NCI-H2171 (cell line): ENCODE measurements around the gene NLN.
"Not testable (repeated sequence)": the region's sequence is repeated elsewhere in the genome, so short reads cannot be mapped to it uniquely, and the experiment has no call there.

ENCODE experiments used
- DNase-seq: peaks from one replicate; lab custom pipeline; 2025; lab: John Stamatoyannopoulos, UW

Gene NLN

DNA sequence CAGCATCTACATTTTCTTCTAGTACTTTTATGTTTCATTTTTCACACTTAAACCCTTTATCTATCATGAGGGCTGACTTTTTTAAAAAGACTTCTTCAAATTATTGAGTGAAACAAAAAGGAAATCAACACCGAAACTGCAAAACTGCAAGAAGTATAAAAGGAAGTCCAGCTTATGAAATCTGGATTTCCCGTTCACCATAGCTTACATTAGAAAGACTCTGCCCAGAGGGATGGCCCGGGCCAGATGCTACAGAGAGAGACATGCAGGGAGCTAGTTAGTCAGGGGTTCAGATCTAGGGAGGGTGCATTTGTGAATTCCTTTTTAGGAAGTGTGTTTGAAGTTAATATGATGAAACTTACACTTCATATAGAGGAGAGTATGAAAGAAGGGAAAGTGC, 10.0 kb downstream of the NLN start:
- not testable (repeated sequence) for DNase-seq

DNA sequence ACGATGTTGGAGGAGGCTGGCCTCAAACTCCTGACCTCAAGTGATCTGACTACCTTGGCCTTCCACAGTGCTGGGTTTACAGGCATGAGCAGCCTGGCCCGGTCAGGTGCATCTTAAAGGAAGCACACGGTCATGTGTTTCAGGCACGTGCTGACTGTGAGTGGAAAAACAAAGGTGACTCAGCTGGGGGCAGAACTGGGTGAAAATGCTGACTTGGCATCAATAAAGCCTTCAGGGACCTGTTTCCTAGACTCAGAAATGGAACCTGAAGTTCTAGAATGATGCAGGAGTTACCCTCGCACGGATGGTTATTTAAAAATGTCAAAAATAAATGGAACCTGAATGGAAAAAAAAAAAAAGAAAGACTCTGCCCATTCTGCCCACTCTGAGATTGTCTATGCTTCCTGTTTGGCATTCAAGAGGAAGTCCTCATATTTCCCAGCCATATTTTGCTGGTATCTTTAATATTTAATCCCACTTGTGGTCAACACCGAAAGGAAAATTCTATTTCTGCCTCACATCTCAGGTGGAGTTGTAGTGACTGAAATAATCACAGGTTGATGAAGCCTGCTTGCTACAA, 12.3 kb downstream of the NLN start:
- not testable (repeated sequence) for DNase-seq

DNA sequence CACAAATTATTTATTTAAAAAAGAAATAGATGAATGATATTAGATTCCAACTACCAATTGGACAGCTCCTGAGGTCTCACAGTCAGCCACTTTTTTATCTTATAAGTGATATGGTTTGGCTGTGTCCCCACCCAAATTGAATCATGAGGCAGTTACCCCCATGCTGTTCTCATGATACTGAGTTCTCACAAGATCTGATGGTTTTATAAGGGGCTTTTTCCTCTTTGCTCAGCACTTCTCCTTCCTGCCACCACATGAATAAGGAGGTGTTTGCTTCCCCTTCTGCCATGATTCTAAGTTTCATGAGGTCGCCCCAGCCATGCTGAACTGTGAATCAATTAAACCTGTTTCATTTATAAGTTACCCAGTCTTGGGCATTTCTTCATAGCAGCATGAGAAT, 12.9 kb downstream of the NLN start:
- DNase-seq, result no peak

DNA sequence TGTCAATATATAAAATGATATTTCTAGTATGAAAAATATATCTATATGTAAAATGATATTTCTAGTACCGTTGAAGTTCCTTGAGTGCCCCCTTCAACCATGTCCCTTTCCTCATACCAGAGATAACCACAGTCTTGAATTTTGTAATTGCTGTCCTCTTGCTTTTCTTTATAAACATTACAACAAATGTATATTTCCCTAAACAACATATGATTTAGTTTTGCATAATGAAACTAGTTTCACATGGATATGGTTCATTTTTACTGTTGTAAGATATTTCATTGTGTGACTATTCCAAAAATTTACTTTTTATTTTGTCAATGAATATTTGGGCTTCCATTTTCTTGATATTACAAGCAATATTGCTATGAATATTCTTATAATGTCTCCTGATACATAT, 14.0 kb downstream of the NLN start:
- no peak for DNase-seq

DNA sequence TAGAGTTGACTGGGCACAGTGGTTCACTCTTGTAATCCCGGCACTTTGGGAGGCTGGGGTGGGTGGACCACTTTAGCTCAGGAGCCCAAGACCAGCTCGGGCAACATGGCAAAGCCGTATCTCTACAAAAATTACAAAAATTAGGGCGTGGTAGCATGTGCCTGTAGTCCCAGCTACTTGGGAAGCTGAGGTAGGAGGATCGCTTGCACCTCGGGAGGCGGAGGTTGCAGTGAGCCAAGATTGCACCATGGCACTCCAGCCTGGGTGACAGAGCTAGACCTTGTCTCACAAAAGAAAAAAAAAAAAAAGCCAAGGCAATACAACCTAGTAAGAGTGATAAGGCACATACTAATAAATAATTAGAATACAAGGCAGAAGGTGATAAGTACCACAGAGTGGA, 15.8 kb downstream of the NLN start:
- DNase-seq, result no peak

DNA sequence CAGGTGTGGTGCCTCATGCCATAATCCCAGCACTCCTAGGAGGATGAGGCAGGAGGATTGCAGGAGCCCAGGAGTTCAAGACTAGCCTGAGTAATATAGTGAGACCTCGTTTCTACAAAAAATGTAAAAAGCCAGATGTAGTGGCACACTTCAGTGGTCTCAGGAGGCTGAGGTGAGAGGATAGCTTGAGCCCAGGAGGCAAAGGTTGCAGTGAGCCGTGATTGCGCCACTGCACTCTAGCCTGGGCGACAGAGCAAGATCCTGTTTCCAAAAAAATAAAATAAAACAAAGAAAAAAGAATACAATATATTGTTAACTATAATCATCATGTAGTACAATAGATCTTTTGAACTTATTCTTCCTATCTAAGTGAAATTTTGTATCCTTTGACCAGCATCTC, 16.3 kb downstream of the NLN start:
- no peak for DNase-seq

DNA sequence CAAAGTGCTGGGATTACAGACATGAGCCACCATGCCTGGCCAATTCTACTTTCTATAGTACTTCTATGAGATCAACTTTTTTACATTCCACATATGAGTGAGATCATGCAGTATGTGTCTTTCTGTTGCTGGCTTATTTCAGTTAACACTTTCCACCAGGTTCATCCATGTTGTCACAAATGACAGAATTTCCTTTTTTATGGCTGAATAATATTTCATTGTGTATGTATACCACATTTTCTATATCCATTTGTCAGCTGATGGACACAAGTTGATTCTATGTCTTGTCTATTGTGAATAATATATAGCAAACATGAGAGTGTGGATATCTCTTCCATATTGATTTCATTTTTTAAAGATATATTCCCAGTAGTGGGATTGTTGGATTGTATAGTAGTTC, 17.2 kb downstream of the NLN start:
- no peak for DNase-seq

DNA sequence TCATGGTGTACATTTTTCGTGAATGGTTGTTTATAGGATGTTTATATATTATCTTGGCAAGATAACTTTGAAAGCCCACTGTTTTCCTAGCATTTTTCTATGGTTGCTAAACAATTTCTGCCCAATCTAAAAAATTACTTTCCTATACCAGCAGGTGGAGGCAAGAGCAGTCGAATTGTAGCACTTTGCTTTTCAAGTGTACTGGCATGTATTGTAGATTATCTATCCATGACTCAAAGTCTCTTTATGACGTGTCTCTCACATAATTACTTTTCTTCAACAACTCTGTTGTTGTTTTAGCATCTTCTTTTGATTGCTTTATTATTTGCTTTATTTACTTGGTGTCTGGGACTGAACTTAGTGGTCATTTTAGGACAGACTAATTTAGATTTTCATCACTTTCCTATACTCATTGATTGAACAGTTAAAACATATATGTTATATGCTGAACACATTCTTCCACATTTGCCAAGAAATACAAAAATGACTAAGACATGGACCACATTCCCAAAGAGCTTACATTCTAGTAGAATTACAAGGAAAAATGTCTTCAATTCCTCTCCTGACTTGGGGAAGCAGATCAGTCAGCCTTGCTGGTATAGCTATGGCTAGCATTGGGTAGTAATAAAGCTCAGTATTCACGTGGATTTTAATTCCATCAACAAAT, 20.7 kb downstream of the NLN start:
- DNase-seq, result no peak

DNA sequence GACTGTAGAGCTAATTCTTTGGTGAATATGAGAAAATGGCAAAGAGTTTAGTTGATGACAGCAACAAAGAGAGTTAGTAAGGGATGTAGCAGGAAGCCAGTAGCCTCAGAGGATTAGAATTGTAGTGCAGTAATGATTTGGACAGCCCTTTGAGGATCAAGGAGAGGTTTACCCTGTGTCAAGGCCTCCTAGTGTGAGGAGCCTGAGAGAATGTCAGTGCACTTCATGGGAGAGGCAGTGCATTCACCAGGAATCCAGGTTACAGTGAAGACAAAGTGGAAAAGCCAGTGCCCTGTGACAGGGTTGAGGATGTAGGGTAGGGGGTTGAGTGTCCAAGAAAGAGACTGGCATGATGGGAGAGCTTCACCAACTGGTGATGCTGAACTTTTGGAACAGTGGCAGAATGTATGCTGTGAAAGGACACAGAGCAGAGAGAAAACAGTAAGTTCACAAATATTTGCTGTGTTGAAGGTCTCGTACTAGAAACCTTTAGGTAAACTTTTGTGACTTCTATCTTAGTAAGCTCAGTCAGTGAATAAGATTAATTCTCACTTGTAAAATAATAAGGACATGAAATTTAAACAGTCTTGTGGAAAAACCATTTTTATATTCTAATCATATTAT, 27.3 kb downstream of the NLN start:
- no peak for DNase-seq

DNA sequence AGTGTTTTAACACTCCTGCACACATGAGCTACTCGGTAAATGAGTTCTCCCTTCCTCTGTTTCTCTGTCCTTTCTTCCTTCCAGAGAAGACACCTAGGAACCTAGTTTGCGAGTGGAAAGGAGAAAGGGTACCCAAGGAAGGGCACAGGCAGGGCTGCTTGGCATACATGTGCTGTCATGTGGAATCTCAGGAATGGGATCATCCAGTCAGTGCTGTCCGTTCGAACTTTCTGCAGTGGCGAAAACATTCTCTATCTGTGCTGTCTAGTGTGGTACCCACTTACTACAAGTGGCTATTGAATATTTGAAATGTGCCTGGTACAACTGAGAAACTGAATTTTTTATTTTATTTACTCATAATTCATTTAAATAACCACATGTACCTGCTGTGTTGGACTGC, 28.0 kb downstream of the NLN start:
- DNase-seq, result no peak

DNA sequence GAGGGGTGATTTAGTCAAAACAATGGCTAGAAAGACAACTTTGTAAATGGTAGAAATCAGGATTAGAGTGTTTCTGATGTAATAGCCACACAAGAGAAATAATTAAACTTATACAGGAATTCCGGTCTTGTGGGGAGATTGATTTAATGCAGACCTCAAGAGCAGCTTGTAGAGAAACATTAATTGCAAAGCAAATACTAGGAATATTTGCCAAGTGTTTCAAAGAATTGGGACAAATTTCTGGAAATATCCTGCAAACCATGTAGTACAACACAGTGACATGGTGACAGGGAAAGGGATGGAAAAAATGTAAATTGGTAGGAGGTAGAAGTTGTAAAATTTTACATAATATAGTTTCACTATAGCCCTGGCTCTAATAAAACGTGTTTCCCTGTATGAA, 28.9 kb downstream of the NLN start:
- DNase-seq, result no peak

DNA sequence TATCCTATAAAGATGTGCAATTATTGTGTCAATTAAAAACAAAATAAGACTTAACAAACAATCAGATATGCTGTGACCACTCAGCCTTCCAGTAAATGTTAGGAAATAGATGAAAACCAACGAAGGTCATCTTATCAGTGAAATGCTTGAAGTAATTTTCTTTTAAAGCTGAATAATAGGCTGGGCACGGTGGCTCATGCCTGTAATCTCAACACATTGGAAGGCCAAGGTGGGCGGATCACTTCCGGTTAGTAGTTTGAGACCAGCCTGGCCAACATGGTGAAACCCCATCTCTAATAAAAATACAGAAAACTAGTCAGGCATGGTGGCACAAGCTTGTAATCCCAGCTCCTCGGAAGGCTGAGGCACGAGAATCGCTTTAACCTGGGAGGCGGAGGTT, 31.2 kb downstream of the NLN start:
- no peak for DNase-seq

DNA sequence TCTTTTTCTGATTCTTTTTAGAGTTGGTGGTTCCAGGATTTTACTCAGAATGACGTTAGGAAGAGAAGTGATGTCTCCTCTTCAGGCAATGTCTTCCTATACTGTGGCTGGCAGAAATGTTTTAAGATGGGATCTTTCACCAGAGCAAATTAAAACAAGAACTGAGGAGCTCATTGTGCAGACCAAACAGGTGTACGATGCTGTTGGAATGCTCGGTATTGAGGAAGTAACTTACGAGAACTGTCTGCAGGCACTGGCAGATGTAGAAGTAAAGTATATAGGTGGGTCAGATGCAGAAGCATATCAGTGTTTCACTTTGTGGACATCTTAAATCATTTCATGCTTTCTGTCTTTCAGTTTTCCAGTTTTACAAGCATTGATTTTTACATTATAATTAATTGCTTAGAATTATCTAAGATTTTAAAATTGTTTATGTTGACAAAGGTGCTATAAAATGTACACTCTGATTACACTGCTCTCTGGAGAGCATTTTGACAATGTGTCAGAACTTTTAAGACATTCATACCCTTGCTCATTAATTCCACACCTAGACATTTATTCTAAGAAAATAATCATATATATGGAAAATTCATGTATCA, 36.6 kb downstream of the NLN start:
- no peak for DNase-seq

DNA sequence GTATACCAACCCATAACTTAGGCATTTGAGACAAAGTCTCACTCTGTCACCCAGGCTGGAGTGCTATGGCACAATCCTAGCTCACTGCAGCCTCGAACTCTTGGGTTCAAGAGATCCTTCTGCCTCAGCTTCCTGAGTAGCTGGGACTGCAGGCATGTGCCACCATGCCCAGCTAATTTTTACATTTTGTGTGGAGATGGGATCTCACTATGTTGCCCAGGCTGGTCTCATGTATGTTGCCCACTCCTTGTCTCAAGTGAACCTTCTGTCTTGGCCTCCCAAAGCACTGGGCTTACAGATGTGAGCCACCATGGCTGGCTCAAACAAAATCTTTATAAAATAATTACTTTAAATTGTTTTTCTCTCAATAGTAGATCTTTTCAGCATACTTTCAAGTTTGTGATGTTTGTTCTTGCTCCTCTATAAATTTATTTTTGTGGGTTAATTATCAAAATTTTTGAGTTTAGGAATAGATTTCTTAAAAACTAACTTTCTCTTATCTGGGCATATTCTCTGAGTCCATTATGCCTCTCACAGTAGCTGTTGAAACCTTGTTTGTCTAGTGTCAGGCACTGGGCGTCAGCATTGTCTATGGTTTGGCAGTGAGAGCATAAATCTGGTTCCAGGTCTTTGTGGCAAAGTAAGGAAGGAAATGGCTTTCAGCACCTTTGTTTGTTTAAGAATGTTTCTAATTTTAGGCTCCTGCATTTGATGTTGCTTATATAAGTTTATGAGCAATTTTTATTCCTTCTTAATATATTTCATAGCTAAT, 38.7 kb downstream of the NLN start:
- no peak for DNase-seq

DNA sequence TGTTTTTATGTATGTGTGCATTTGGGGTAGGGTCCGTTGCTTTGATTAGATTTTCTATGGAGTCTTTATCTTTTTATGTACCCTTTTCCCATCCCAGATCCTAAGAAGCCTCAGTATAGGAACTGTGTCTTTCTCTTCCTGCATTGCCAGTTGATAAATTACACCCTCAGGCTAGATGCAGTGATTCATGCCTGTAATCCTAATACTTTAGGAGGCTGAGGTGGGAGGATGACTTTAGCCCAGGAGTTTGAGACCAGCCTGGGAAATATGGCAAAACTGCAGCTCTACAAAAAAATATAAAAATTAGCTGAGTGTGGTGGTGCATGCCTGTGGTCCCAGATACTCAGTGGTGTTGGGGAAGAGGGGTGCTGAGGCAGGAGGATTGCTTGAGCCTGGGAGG, 40.2 kb downstream of the NLN start:
- DNase-seq, result no peak

DNA sequence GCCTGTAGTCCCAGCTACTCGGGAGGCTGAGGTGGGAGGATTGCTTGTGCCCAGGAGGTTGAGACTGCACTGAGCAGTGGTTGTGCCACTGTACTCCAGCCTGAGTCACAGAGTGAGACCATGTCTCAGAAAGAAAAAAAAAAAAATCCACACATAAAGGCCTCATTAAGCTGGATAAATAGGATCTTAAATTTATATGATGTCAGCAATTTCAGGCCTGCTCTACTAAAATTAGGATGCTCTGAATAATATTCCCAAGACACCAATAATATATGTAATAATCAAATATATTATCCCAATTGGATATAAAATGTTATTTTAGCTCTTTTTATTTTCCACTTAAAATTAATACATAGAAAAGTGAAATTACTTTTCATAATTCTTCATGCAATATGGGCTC, 43.6 kb downstream of the NLN start:
- no peak for DNase-seq

DNA sequence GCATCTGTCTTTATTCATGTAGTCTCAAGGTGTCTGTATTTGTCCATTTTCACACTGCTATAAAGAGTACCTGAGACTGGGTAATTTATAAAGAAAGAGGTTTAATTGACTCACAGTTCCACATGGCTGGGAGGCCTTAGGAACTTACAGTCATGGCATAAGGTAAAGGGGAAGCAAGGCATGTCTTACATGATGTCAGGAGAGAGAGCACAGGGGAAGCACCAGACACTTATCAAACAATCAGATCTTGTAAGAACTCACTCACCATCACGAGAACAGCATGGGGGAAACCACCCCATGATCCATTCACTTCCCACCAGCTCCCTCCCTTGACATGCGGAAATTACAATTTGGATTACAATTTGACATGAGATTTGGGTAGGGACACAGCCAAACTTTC, 44.2 kb downstream of the NLN start:
- no peak for DNase-seq

DNA sequence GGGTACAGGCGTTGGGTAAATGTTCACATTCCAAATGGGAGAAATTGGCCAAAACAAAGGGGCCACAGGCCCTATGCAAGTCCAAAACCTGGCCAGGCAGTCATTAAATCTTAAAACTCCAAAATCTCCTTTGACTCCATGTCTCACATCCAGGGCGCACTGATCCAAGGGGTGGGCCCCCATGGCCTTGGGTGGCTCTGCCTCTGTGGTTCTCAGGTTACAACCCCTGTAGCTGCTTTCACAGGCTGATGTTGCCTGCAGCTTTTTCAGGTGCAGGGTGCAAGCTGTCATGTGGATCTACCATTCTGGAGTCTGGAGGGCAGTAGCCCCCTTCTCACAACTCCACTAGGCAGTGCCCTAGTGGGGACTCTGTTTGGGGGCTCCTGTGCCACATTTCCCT, 44.8 kb downstream of the NLN start:
- DNase-seq, result no peak

DNA sequence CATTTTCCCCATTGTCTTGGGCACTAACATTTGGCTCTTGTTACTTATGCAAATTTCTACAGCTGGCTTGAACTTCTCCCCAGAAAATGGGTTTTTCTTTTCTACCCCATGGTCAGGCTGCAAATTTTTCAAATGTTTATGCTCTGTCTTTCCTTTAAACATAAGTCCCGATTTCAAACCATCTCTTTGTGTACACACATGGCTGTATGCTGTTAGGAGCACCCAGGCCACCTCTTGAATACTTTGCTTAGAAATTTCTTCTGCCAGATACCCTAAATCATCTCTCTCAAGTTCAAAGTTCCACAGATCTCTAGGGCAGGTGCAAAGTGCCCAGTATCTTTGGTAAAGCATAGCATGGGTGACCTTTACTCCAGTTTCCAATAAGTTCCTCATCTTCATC, 45.6 kb downstream of the NLN start:
- DNase-seq, result no peak

DNA sequence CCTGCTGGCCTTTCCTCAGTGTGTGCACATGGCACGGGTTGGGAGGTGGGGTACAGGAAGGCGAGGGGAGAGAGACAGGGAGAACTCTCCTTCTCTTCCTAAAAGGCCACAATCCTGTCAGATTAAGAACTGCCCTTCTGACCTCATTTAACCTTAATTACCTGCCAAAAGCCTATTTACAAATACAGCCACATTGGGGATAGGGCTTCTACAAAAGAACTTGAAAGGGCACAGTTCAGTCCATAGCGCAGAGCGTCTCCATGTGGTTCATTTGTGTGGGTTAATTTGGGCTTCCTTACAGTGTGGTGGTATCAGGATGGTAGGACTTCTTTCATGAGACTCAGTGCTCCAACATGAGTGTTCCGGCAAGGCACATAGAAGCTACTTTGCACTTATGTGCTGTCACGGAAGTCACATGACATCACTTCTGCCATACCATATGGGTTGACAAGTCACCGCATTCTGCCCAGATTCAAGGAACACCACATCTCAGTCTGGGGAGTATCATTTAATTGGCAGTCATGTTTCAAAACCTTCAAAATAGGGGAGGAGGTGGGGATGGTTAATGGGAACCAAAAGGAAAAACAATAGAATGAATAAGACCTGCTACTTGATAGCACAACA, 46.8 kb downstream of the NLN start:
- DNase-seq, result no peak

DNA sequence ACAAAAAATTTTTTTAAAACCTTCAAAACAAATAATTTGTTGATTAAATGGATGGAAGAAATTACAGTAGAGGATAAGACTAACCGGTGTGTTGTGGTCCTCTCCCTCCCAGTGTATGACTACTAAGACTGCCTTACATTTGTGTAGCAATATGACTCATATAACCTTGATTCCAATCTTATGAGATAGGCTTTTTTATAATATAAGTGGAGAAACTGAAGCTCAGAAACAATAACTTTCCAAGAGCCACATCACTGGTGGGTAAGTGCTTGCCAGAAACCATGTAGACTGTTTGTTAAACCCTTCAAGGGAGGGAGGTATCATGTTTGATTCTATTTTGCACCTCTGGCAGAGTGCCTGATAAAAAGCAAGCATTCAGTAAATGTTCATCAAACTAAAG, 47.5 kb downstream of the NLN start:
- no peak for DNase-seq

DNA sequence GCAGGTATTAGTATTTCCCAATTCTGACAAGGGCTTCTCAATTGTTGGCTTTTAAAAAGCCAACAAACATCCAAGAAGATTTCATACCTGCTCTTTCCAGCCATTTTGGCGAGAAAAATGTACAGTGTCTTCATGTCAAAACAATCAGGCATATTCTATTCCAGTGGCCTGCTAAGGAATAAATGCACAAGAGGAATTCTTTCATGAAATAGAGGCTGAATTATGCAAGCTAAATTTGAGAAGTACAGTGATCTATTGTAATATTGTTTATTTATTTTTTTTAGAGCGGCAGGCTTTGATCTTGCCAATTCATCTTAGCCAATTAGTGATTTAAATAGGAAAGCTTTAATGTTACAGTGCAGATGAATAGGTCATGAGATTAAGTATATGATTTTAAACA, 49.3 kb downstream of the NLN start:
- DNase-seq, result no peak
